Suprapubic skin (tissue), 4 donors: ENCODE results near the gene COPS4.
"Not testable (repeated sequence)": the region's sequence is repeated elsewhere in the genome, so short reads cannot be mapped to it uniquely, and the experiment has no call there.

Experiments
- POLR2A ChIP-seq, 2 donors: fragments of 450-650 bp; IDR thresholded peaks; one replicate each; pipeline ENCODE4 v1.6.1; 2017; ENCODE audit warnings: antibody characterized with exemption in 2 of 2, mild to moderate bottlenecking in 2 of 2, moderate library complexity in 2 of 2
- POLR2AphosphoS5 ChIP-seq, 3 donors: sonication (generic); formaldehyde crosslinking; IDR thresholded peaks; one replicate each; pipeline ENCODE4 v1.6.1; 2017; ENCODE audit warnings: antibody characterized with exemption in 3 of 3
- TF ChIP-seq, protein P1 (sequence below), 2 donors: fragments of 200-600 bp in 1 of 2; fragments of 450-650 bp in 1 of 2; sonication (generic) in 1 of 2; IDR thresholded peaks; one replicate each; pipeline ENCODE4 v1.5.1; 2016 to 2019; ENCODE audit warnings: antibody characterized with exemption in 2 of 2, mild to moderate bottlenecking in 1 of 2, moderate library complexity in 1 of 2

DNA sequence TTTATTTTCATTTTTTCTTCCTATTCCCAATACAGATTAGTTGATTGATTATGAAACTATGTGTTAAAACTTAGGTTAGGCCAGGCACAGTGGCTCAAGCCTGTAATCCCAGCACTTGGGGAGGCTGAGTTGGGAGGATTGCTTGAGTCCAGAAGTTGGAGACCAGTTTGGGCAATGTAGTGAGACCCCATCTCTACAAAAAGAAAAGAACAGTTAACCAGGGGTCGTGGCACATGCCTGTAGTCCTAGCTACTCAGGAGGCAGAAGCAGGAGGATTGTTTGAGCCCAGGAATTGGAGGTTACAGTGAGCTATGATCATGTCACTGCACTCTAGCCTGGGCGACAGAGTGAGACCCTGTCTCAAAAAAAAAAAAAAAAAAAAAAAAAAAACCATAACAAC lies 8.2 kb downstream of the COPS4 start:
- TF ChIP-seq, protein P1, sequence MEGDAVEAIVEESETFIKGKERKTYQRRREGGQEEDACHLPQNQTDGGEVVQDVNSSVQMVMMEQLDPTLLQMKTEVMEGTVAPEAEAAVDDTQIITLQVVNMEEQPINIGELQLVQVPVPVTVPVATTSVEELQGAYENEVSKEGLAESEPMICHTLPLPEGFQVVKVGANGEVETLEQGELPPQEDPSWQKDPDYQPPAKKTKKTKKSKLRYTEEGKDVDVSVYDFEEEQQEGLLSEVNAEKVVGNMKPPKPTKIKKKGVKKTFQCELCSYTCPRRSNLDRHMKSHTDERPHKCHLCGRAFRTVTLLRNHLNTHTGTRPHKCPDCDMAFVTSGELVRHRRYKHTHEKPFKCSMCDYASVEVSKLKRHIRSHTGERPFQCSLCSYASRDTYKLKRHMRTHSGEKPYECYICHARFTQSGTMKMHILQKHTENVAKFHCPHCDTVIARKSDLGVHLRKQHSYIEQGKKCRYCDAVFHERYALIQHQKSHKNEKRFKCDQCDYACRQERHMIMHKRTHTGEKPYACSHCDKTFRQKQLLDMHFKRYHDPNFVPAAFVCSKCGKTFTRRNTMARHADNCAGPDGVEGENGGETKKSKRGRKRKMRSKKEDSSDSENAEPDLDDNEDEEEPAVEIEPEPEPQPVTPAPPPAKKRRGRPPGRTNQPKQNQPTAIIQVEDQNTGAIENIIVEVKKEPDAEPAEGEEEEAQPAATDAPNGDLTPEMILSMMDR (IDR thresholded peaks at IDR 0.05) = not testable (repeated sequence)
- not testable (repeated sequence) for TF ChIP-seq POLR2AphosphoS5, POLR2A (IDR thresholded peaks at IDR 0.05)
